GM13977 (cell line): ENCODE measurements around the gene KRT78.

Experiments
- DNase-seq: peaks from one replicate; pipeline ENCODE4 v3.0.0; 2012; ENCODE audit warnings: low spot score
- CTCF ChIP-seq: IDR thresholded peaks from 2 replicates; pipeline ENCODE4 v1.5.1; 2012; ENCODE audit warnings: mild to moderate bottlenecking, control low read depth; ENCODE audit not compliant: insufficient read depth; ENCODE audit errors: extremely low read depth, missing control alignments
- in situ Hi-C: fragments of 300-500 bp; cut with MboI; formaldehyde crosslinking; loops from one replicate; pipeline ENCODE4 v1.12.0; 2022; ENCODE audit warnings: low sequenced_read_pairs, low pct_unique_long_range_greater_than_20kb, mixed read lengths, inconsistent platforms; ENCODE audit not compliant: unreplicated experiment

KRT78 gene

GRCh38 chr12:52812073-52812400, 36.8 kb downstream of the KRT78 start:
- in situ Hi-C loops, result no loop called here
- TF ChIP-seq CTCF, result no peak
- DNase-seq, result no peak

- no peak for TF ChIP-seq CTCF
- DNase-seq, result no peak
- in situ Hi-C loops, result no loop called here
These were observed 37.4 kb downstream of the KRT78 start for GRCh38 chr12:52811191-52812072.

GRCh38 chr12:52810554-52810953, 38.2 kb downstream of the KRT78 start:
- no peak for TF ChIP-seq CTCF
- DNase-seq, result no peak
- in situ Hi-C loops, result no loop called here

GRCh38 chr12:52809166-52809565, 39.6 kb downstream of the KRT78 start:
- TF ChIP-seq CTCF, result no peak
- in situ Hi-C loops, result no loop called here
- no peak for DNase-seq

GRCh38 chr12:52808573-52809160, 40.1 kb downstream of the KRT78 start:
- no peak for TF ChIP-seq CTCF
- DNase-seq, result no peak
- in situ Hi-C loops, result no loop called here

- no peak for DNase-seq
- in situ Hi-C loops, result no loop called here
- TF ChIP-seq CTCF, result no peak
These were observed 41.0 kb downstream of the KRT78 start for GRCh38 chr12:52807544-52808470.
